Fibroblast of peridontal ligament (primary cell): Measurements from ENCODE around the gene VAV3.

ENCODE experiments used
- DNase-seq: peaks from one replicate; pipeline ENCODE4 v3.0.0-alpha.2; 2010; ENCODE audit errors: extremely low read depth

VAV3 gene

GRCh38 chr1:107793896-107794453, 171.0 kb downstream of the VAV3 start:
- no peak for DNase-seq

DNA sequence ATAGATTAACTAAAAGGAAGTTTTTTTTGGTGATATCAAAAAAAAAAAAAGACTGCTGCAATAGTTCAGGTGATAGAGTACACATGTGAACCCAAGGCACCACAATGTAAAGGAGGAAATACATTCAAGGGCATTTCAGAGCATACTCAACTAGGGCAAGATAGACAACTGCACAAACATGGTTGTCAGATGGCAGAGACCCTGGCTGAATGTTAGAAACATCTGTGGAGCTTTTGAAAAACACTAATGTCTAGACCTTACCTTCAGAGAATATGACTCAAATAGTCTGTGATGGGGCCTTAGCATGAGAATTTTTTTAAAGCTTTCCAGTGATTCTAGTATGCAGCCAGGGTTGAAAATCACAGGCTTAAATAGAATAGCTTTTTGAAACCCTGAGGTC, 173.6 kb downstream of the VAV3 start:
- DNase-seq, result no peak

GRCh38 chr1:107789817-107790524, 175.0 kb downstream of the VAV3 start:
- no peak for DNase-seq

GRCh38 chr1:107788206-107789202, 176.5 kb downstream of the VAV3 start:
- DNase-seq, result peak; percentile 5

- DNase-seq, result no peak
These were observed 177.7 kb downstream of the VAV3 start for GRCh38 chr1:107787299-107787698.

DNA sequence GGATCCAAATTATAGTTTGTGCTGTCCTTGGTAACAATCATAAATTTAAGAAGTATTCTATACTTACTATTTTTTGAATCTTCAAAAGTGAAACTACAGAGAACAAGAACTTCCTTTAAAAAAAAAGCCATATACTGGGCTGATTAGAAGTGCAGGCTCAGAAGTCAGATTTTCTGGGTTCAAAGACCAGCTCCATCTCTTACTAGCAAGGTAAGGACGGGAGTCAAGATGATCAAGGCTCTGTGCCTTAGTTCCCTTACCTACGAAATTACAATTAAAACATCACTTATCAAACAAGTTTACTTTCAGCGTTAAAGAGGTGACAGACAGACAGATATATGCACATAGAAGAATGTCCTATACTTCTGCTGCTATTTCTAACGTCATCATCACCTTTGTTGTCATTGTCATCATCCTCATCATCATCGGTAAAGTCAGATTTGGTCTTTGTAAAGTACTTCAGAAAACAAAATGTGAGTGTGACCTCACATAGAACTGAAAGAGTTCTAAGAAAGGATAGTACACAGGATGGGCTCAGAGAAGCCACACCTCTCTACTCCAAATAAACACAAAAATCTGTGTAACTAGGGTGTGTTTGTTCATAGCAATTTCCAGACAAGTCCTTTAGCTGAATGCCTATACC, 178.7 kb downstream of the VAV3 start:
- DNase-seq, result no peak

DNA sequence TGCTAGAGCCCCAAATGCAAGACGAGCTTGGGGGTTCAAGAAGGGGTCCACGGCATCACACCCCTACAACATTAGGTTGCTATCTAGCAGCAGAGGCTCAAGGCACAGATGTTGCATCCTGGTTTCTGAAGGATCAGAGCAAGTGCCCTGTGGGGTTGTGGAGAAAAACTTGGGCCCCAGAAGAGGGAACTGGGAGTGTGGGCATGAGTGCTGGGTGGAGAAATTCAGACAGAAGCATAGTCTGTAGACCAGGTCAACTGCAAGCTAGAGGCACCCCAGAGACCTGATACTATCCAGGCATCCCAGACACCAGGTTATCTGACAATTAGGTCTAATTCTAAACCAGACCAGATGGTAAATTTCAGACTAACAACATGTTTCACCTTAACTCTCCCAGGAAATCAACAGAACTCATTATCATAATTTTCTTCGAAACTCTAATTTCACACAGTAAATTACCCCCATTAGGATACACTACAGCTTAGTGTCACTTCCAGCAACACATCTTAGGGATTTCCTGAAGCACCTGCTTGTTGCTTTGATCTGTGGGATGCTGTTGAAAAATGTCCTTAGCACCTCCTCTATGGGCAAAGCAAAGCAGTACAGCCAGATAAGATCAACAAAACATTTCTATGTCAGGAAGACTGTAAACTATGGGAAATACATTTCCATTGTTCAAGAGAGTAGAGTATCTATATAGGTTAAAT, 179.3 kb downstream of the VAV3 start:
- no peak for DNase-seq

DNA sequence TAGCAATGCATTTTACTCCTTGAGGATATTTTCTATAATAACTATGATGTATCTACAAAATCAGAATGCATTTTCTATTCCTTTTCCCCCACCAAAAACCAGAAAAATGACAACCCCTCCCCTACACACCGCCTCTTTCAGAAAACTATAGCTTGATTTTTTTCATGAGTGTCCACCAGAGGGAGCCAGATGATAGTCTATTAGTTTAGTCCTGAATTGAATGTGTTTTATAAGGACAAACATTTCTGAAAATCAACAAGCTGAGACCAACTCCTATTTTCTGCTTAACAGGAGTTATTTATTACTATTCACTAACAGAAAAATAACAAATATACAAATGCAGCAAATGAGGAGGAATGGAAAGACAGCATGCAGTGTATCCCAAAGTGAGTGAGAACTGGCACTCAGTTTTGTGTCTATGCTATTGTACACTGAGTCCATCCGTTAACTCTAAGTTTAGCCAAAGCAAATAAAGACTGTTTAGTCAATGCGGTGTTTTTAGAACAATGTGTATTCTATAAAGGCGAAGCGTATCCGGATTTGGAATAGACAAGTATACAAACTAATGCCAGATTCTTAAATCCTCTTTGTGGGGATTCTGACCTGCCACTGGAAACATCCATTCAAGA, 182.6 kb downstream of the VAV3 start:
- peak; percentile 83 for DNase-seq

DNA sequence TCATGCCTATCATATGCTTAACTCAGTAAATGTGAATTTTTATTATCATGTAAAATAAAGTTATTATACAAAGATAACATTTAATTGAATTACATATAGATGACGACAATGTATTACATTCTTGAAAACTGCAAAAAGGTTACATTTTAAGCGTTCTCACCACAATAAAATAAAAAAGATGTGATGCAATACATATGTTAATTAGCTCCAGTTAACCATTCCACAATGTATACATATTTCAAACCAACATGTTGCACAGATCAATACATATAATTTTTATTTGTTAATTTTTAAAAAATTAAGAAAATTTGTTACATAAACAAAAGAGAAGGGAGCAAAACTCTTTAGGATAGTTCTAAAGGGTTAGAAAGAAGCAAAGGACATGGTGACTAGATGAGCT, 183.7 kb downstream of the VAV3 start:
- no peak for DNase-seq

DNA sequence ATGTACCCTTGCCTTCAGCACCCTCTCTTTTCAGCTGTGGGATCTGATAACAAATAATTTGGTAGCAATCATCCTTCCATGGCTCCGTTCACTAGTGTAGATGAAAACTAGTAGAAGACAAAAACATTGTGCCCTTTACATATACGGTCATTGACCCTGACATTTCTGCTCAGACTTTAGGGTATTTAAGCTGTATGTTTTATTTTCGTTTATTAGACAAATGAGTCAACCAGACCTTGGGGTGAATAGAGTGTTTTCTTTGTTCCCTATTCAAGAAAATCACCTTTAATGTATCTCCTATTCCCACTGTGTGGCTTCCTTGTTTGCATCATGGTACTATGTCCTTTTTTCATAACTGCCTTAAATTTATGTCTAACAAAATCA, 187.3 kb downstream of the VAV3 start:
- DNase-seq, result no peak

GRCh38 chr1:107776900-107777663, 187.9 kb downstream of the VAV3 start:
- no peak for DNase-seq

- DNase-seq, result no peak
These were observed 193.6 kb downstream of the VAV3 start for GRCh38 chr1:107771377-107771776.

- no peak for DNase-seq
These were observed 197.8 kb downstream of the VAV3 start for GRCh38 chr1:107767156-107767582.

DNA sequence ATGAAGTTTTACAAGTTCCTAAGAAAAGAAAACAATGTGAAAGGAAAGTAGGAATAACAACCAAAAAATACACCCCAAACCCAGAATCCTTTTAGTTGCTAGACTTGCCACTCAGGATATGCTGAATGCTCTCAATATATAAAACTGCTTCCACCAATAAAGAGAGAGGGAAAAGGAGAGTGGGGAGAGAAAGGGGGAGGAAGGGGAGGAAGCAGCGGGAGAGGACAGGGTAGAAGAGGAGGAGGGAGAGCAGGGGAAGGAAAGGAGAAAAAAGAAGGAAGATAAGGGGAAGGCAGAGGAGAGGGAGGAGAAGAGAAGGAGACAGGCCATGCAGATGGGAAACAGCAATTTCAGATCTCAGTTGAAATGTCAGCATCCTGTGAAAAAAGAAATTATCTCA, 198.4 kb downstream of the VAV3 start:
- DNase-seq, result no peak

DNA sequence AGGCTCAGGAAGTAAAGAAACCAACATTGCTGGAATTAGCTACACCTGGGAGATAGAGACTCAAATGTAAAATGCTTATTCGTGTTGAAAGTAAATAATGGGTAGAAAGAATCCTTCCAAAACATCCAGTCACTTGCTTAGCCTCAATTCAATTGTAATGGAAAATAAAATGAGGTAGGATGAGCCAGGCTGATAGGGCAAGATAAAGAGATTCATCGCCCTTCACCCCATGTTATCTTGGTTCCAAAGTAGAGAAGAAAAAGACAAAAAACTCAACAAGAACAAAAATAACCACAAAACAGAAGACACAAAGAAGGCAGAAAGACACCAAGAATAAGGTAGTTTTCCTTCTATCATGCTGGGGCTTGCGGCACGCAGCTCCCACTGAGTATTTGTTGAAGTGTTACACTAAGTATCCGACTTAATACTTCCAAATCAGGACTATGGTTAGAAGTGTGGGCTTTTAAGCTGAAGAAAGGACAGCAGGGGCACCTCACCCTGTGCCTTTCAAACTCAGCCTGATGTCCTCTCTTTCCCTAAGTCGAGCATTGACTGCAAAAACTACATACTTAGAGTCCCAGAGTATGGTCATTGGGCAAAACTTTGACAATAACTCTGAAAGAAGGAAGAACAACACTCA, 202.1 kb downstream of the VAV3 start:
- DNase-seq, result no peak

DNA sequence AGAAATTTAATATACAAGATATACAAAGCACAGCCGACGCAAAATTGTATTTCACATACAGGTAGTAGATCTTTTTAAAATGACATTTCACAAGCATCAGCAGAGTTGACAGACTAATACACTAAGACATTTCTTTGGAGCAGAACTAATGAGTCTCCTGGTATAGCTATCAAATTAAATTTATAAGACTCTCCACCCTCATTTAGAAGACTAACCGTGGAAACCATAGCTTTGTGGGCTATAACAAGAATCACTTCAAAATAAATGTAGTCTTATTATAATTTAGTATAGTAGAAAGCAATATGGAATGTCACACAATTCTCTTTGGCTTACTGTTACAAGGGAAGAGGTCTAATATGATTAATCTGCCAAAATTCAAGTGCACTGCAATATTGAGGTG, 204.9 kb downstream of the VAV3 start:
- no peak for DNase-seq

DNA sequence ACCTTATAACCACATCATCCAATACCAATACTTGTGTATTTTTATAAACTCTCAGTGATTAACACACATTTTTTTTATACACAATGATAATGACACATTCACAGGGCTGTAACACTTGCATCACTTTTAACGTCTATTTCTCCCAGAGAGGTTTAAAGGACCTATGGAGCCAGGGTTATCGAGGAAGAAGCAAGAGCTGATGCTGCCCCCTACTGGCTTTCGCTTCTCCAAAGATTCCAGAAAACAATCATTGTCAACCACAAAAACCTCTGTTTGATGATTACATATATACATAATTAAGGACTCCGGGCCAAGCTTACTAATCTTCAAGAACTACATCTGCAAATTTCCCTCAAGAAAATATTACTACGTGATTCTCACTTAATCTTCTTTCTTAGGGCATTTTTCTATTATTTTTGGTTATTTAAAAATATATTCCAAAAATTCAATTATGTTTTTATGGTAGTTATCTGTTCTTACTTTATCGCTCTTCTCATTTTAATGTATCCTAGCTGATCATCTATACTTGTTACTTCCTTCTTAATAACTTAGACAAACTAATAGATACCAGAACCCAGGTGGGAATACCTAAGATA, 214.5 kb downstream of the VAV3 start:
- DNase-seq, result peak; percentile 78

- peak; percentile 41 for DNase-seq
These were observed 216.4 kb downstream of the VAV3 start for GRCh38 chr1:107748531-107748930.

DNA sequence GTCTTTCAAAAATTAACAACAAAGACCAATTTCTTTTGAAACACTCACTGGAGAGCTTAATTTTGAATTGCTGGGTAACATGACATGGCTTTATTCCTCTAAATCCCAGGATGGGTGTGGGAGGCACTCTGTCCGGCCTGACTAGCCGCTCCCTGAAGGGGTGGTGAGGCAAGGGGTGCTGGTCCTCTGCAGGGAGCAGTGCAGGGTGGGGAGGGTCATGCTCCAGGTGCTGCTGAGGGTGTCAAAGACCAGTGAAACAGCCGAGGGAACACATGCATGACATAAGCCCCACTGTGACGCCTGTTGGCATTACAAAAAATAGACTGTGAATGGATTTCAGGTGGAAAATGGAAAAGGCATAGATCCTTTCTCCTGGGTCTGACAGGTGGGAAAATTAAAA, 223.7 kb downstream of the VAV3 start:
- DNase-seq, result no peak
